Smooth muscle cell (in vitro differentiated cells): ENCODE measurements around the gene NRG3. TPM values are rescaled to one million over a fixed set of nuclear protein-coding genes. Genes with fewer than 3 reads are reported as not detected.
A peak's percentile ranks its signal among the peaks of the same experiment; 100 is the strongest.

Source experiments
- DNase-seq: peaks from one replicate; lab custom pipeline; 2025; ENCODE audit not compliant: unreplicated experiment; lab: John Stamatoyannopoulos, UW
- H2AFZ ChIP-seq: fragments of 200-600 bp; sonication (generic); 2 replicates; pipeline ENCODE4 v1.6.0; 2016; ENCODE audit warnings: antibody characterized with exemption, low read depth, mild to moderate bottlenecking
- H3F3A ChIP-seq: fragments of 200-600 bp; sonication (generic); 2 replicates; pipeline ENCODE4 v1.6.0; 2017; ENCODE audit warnings: antibody characterized with exemption, low read depth
- H3K27ac ChIP-seq: fragments of 200-600 bp; sonication (generic); 2 replicates; pipeline ENCODE4 v1.5.1; 2016; ENCODE audit warnings: low read depth, mild to moderate bottlenecking
- H3K27me3 ChIP-seq: fragments of 200-600 bp; sonication (generic); 2 replicates; pipeline ENCODE4 v1.6.1; 2016; ENCODE audit warnings: low read depth, mild to moderate bottlenecking
- H3K36me3 ChIP-seq: fragments of 200-600 bp; sonication (generic); 2 replicates; pipeline ENCODE4 v1.5.1; 2016; ENCODE audit warnings: low read depth
- H3K4me1 ChIP-seq: fragments of 200-600 bp; sonication (generic); 2 replicates; pipeline ENCODE4 v1.5.1; 2016; ENCODE audit warnings: low read depth
- H3K4me2 ChIP-seq: fragments of 200-600 bp; sonication (generic); 2 replicates; pipeline ENCODE4 v1.6.0; 2016; ENCODE audit warnings: mild to moderate bottlenecking
- H3K4me3 ChIP-seq: fragments of 200-600 bp; sonication (generic); 2 replicates; pipeline ENCODE4 v1.5.1; 2016; ENCODE audit warnings: mild to moderate bottlenecking
- H3K79me2 ChIP-seq: fragments of 200-600 bp; sonication (generic); 2 replicates; pipeline ENCODE4 v1.6.0; 2016; ENCODE audit warnings: low read depth, mild to moderate bottlenecking
- H3K9ac ChIP-seq: fragments of 200-600 bp; sonication (generic); 2 replicates; pipeline ENCODE4 v1.6.0; 2016; ENCODE audit warnings: low read depth
- H3K9me3 ChIP-seq: fragments of 200-600 bp; sonication (generic); replicated peaks from 2 replicates; pipeline ENCODE4 v1.5.1; 2016; ENCODE audit warnings: low read depth
- H4K20me1 ChIP-seq: fragments of 200-600 bp; sonication (generic); 2 replicates; pipeline ENCODE4 v1.6.0; 2016; ENCODE audit warnings: low read depth
- CTCF ChIP-seq: fragments of 200-600 bp; sonication (generic); IDR thresholded peaks from 2 replicates; pipeline ENCODE4 v1.5.1; 2017; ENCODE audit warnings: borderline replicate concordance, mild to moderate bottlenecking, antibody characterized with exemption; ENCODE audit not compliant: insufficient read depth, poor library complexity, severe bottlenecking
- WGBS: methylation state at CpG from one replicate; pipeline ENCODE4 v1.1.7; 2016; ENCODE audit warnings: low lambda C conversion rate; 5-methylcytosine and 5-hydroxymethylcytosine counted together
- polyA plus RNA-seq: library from polyadenylated mRNA; unstranded; fragments of >200 nt; fragmentation: Nextera tagmentation; extraction: Ambion mirVana; gene quantifications from 2 replicates; pipeline ENCODE4 v1.2.1, GENCODE V29; 2016
- total RNA-seq: library from RNA; depleted of rRNA; stranded (reverse); fragments of >200 nt; gene quantifications from 2 replicates; pipeline ENCODE4 v1.2.3, GENCODE V29; 2014

Gene NRG3
- total and polyA plus RNA-seq, 2 experiments from 2014 or later: 4.0 to 4.8 TPM

- no peak for TF ChIP-seq CTCF
- Histone ChIP-seq H3K36me3 (no peaks in the 10 kb centered on the region), H3K9me3 (no peaks in the 10 kb centered on the region), H2AFZ (no peak overlapping the region), H4K20me1 (no peaks in the 10 kb centered on the region), H3F3A (no peaks in the 10 kb centered on the region), H3K4me1 (no peaks in the 10 kb centered on the region), H3K9ac (no peak overlapping the region), H3K4me3 (no peak overlapping the region), H3K79me2 (no peaks in the 10 kb centered on the region), H3K27ac (peak overlapping the region; percentile 33), H3K4me2 (no peak overlapping the region), H3K27me3 (no peaks in the 10 kb centered on the region)
- DNase-seq: no peak
- WGBS: 61% methylated on average over 2 of the region's 2 CpGs
Measured at GRCh38 chr10:82267014-82267413, 392.0 kb downstream of the NRG3 start.

GRCh38 chr10:82267465-82267864, 392.5 kb downstream of the NRG3 start:
- no peak overlapping the region for H2AFZ ChIP-seq
- no peaks in the 10 kb centered on the region for H3K79me2 ChIP-seq
- no peak overlapping the region for H3K4me3 ChIP-seq
- no peaks in the 10 kb centered on the region for H4K20me1 ChIP-seq
- H3K9me3 ChIP-seq: no peaks in the 10 kb centered on the region
- DNase-seq: no peak
- no peak overlapping the region for H3K9ac ChIP-seq
- H3K27ac ChIP-seq: peak overlapping the region; percentile 33
- H3K4me2 ChIP-seq: no peak overlapping the region
- no peaks in the 10 kb centered on the region for H3K4me1 ChIP-seq
- H3K36me3 ChIP-seq: no peaks in the 10 kb centered on the region
- H3K27me3 ChIP-seq: no peaks in the 10 kb centered on the region
- WGBS: 91% methylated on average over 2 of the region's 2 CpGs
- TF ChIP-seq CTCF: no peak
- no peaks in the 10 kb centered on the region for H3F3A ChIP-seq

GRCh38 chr10:82267960-82268359, 393.0 kb downstream of the NRG3 start:
- H3K9ac ChIP-seq: no peak overlapping the region
- no peak overlapping the region for H3K4me3 ChIP-seq
- 92% methylated on average over 2 of the region's 2 CpGs for WGBS
- no peaks in the 10 kb centered on the region for H3K27me3 ChIP-seq
- no peaks in the 10 kb centered on the region for H3K36me3 ChIP-seq
- no peaks in the 10 kb centered on the region for H3K9me3 ChIP-seq
- no peaks in the 10 kb centered on the region for H3K79me2 ChIP-seq
- H3K4me1 ChIP-seq: no peaks in the 10 kb centered on the region
- H4K20me1 ChIP-seq: no peaks in the 10 kb centered on the region
- H3F3A ChIP-seq: no peaks in the 10 kb centered on the region
- no peak for TF ChIP-seq CTCF
- no peak overlapping the region for H3K4me2 ChIP-seq
- no peak overlapping the region for H3K27ac ChIP-seq
- no peak for DNase-seq
- no peak overlapping the region for H2AFZ ChIP-seq

- 67% methylated on average over 1 of the region's 1 CpG for WGBS
- Histone ChIP-seq H3K9me3 (no peaks in the 10 kb centered on the region), H2AFZ (no peak overlapping the region), H3K4me1 (no peaks in the 10 kb centered on the region), H3K4me2 (no peak overlapping the region), H3K79me2 (no peaks in the 10 kb centered on the region), H3K9ac (no peak overlapping the region), H3K27me3 (no peaks in the 10 kb centered on the region), H4K20me1 (no peaks in the 10 kb centered on the region), H3F3A (no peaks in the 10 kb centered on the region), H3K36me3 (no peaks in the 10 kb centered on the region), H3K27ac (no peak overlapping the region), H3K4me3 (no peak overlapping the region)
- DNase-seq: no peak
- no peak for TF ChIP-seq CTCF
Measured at GRCh38 chr10:82277591-82277990, 402.6 kb downstream of the NRG3 start.
